ENCODE results near the gene DDX24. TPM values are rescaled to one million over a fixed set of nuclear protein-coding genes. Genes with fewer than 3 reads are reported as not detected.

The DDX24 gene
- total RNA-seq, 1 donor = 130 TPM

DNA sequence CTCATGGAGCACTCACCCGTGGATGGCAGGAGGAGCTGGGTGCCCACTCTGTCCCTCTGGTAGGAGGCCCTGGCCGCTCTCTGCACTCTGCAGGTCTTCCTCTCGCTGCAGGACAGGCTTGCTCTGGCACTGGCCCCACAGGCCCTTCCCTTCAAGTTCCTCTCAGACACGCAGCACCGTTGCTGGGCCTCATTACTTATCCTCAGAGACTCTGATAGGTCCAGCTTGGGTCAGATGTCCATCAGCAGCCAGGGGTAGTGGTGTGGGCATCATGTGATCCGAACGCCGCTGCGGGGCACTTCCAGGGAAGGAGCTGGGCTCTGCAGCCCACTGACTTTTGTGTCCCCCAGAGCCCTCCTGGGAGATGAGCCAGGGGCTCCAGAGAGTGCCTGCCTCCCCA lies 43.0 kb downstream of the DDX24 start:
- no peak for DNase-seq (ENCODE audit: low read depth)
- H3K4me3 ChIP-seq (ENCODE audit: low read depth, low read length) = no peak overlapping the region
- TF ChIP-seq, protein P1, sequence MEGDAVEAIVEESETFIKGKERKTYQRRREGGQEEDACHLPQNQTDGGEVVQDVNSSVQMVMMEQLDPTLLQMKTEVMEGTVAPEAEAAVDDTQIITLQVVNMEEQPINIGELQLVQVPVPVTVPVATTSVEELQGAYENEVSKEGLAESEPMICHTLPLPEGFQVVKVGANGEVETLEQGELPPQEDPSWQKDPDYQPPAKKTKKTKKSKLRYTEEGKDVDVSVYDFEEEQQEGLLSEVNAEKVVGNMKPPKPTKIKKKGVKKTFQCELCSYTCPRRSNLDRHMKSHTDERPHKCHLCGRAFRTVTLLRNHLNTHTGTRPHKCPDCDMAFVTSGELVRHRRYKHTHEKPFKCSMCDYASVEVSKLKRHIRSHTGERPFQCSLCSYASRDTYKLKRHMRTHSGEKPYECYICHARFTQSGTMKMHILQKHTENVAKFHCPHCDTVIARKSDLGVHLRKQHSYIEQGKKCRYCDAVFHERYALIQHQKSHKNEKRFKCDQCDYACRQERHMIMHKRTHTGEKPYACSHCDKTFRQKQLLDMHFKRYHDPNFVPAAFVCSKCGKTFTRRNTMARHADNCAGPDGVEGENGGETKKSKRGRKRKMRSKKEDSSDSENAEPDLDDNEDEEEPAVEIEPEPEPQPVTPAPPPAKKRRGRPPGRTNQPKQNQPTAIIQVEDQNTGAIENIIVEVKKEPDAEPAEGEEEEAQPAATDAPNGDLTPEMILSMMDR (IDR thresholded peaks at IDR 0.05; ENCODE audit: insufficient read depth, low read length) = no peak

DNA sequence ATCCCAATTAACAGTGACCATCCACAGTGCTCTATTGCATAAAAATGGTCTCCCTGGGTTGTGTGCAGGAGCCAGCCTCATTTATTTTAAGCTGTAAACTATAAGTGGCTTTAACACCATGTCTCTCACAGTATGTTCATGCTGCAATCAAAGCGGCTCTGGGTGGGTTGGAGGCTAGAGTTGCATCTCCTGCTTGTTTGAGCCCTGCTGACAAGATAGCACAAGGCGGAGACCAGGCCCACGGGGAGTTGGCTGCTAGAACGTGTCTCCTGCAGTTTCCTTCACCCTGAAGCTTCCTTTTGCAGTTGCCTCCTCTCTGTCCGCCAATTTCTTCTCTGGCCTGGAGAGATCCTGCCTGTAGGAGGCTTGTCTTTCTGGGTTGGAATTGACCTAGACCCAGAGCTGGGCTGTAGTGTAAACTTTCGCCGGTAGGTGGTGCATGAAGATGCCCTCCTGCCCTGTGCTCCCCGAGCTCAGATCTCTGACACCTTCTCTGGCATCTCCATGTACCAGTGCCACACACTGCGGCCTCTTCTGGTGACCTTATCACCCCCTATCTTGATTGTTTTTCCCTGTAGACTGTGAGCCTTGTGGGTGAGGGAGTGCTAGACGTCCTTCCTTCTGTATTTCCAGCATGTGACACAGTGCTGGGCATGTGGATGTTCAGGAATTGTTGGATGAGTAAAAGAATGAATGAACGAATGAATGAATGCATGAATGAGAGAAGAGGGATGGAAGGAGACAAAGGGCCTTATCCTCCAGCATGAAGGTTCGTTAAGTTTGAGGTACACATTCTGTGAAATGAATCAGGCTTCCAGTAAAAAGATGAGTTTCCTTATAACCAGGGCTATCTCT lies 44.5 kb downstream of the DDX24 start:
- DNase-seq (ENCODE audit: low read depth) = peak; percentile 76
- H3K4me3 ChIP-seq (ENCODE audit: low read depth, low read length) = no peak overlapping the region
- TF ChIP-seq, protein P1 (IDR thresholded peaks at IDR 0.05; ENCODE audit: insufficient read depth, low read length) = peak; percentile 93

DNA sequence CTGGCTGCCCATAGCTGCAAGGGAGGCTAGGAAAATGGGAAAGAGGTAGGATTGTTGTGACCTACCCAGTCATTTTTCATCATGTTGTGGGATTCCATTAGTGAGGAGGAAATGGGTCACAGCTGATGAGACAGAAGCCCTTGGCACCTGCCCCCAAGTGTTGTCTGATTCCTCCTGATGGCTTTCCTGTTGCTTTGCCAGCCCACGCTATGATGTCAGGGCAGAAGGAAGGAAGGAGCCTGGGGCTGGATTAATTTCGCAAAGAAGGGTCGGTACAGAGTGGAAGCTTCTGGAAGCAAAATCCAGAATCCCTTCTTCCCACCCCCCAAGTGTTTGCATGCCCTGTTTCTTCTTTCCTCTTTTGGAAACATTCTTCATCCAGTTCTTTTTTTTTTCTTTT lies 46.1 kb downstream of the DDX24 start:
- DNase-seq (ENCODE audit: low read depth) = no peak
- TF ChIP-seq, protein P1 (IDR thresholded peaks at IDR 0.05; ENCODE audit: insufficient read depth, low read length) = no peak
- H3K4me3 ChIP-seq (ENCODE audit: low read depth, low read length) = no peak overlapping the region

DNA sequence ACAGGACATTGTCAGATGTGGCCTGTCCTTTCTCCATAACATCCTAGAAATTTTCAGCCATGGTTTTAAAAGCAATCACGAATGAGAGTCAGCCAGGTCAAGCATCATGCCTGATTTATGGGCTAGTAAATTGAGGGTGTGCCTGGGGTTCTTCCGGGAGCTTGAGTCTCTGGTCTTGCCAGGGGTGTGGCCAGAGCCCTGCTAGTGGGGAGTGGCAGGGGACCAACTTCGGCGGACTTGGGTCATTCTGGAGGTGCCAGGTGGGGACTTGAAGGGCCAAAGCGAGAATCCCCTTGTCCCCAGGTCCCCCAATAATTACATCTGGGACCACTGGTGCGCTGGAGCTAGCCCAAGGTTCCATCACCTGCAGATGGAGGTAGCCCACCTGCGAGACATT lies 49.1 kb downstream of the DDX24 start:
- TF ChIP-seq, protein P1 (IDR thresholded peaks at IDR 0.05; ENCODE audit: insufficient read depth, low read length) = no peak
- no peak overlapping the region for H3K4me3 ChIP-seq (ENCODE audit: low read depth, low read length)
- no peak for DNase-seq (ENCODE audit: low read depth)

DNA sequence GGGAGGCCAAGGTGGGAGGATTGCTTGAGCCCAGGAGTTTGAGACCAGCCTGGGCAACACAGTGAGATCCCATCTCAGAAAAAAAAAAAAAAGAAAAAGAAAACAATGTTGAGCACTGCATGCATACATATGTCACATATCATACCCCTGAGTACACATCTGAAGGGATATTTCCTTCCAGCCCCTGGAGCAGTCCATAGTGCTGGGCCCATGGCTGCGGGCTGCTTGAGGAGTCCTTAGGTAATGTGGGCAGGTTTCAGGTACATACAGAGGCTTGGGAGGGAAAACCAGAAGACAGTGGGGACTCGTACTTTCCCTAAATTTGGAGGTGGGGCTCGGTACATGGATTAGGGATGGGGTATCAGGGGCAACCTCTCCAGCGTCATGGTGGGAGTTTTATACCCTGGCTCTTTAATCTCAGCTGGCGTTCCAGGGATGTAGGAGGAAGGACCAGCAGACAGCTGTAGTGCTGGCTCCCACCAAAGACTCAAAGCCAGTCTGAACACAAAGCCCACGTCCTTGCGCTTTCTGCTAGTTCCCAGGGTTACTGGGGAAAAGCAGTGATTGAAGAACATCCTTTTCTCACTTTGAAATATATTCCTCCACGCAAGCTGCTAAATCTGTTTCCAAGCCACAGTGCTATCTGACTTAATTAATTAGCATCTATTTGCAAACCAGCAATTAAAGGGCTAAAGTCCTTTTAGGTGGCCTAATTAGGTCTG lies 49.7 kb downstream of the DDX24 start:
- TF ChIP-seq, protein P1 (IDR thresholded peaks at IDR 0.05; ENCODE audit: insufficient read depth, low read length) = no peak
- no peak overlapping the region for H3K4me3 ChIP-seq (ENCODE audit: low read depth, low read length)
- no peak for DNase-seq (ENCODE audit: low read depth)

DNA sequence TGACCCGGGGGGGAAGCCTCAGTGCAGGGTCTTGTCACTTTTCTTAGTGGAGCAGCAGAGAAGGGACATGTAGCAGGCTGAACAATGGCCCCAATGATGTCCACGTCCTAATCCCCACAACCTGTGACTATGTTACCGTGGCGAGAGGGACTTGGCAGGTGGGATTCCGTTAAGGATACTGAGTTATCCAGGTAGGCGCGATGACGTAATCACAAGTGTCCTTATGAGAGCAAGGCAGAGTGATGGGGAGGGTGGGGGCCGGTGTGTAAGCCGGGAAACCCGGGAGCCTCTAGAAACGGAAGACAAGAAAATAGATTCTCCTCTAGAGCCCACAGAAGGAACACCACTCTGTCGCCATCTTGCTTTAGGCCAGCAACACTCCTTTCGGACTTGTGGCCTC lies 50.4 kb downstream of the DDX24 start:
- DNase-seq (ENCODE audit: low read depth) = no peak
- no peak overlapping the region for H3K4me3 ChIP-seq (ENCODE audit: low read depth, low read length)
- TF ChIP-seq, protein P1 (IDR thresholded peaks at IDR 0.05; ENCODE audit: insufficient read depth, low read length) = no peak

Measured in fibroblast of the aortic adventitia (primary cell).